Hepatocyte (in vitro differentiated cells): ENCODE results near the gene DENND1A.

Experiments
- CTCF ChIP-seq: fragments of 200-600 bp; sonication (generic); IDR thresholded peaks from 2 replicates; pipeline ENCODE4 v1.5.1; 2016; ENCODE audit warnings: antibody characterized with exemption, mild to moderate bottlenecking; ENCODE audit not compliant: poor library complexity
- EZH2 ChIP-seq: fragments of 200-600 bp; sonication (generic); IDR thresholded peaks from 2 replicates; pipeline ENCODE4 v1.6.1; 2016; ENCODE audit warnings: antibody characterized with exemption, mild to moderate bottlenecking, borderline replicate concordance
- EZH2phosphoT487 ChIP-seq: fragments of 200-600 bp; sonication (generic); IDR thresholded peaks from one replicate; pipeline ENCODE4 v1.6.1; 2018; ENCODE audit warnings: antibody characterized with exemption, mild to moderate bottlenecking, low read depth, moderate library complexity; ENCODE audit not compliant: unreplicated experiment, severe bottlenecking

- TF ChIP-seq CTCF, result no peak
- TF ChIP-seq EZH2, result no peak
- no peak for TF ChIP-seq EZH2phosphoT487
Observed at GRCh38 chr9:123680352-123680751, 249.6 kb downstream of the DENND1A start.
